BE2C (cell line): ENCODE measurements around the gene GPBAR1.
A peak's percentile ranks its signal among the peaks of the same experiment; 100 is the strongest.

Experiments
- DNase-seq: peaks from one replicate; pipeline ENCODE4 v3.0.0-alpha.2; 2020
- H3K27me3 ChIP-seq: fragments of 250-450 bp; sonication (Bioruptor Pico); 2 replicates; pipeline ENCODE4 v1.5.1; 2020; ENCODE audit warnings: mild to moderate bottlenecking
- H3K36me3 ChIP-seq: fragments of 250-450 bp; sonication (Bioruptor Pico); 2 replicates; pipeline ENCODE4 v1.5.1; 2020; ENCODE audit warnings: mild to moderate bottlenecking
- H3K4me1 ChIP-seq: fragments of 250-450 bp; sonication (Bioruptor Pico); 2 replicates; pipeline ENCODE4 v1.5.1; 2020
- H3K4me3 ChIP-seq: 2 replicates; pipeline ENCODE4 v1.5.1; 2011; ENCODE audit warnings: low read depth, low read length
- H3K9me3 ChIP-seq: fragments of 250-450 bp; sonication (Bioruptor Pico); 2 replicates; pipeline ENCODE4 v1.5.1; 2020
- CTCF ChIP-seq: IDR thresholded peaks from 2 replicates; pipeline ENCODE4 v1.5.1; 2012; ENCODE audit warnings: mild to moderate bottlenecking, low read depth, low read length

Gene GPBAR1

GRCh38 chr2:218262631-218263586, 2.1 kb downstream of the GPBAR1 start:
- Histone ChIP-seq H3K36me3 (peaks cover 14% of the 10 kb centered on the region), H3K9me3 (no peaks in the 10 kb centered on the region), H3K4me1 (peaks cover 45% of the 10 kb centered on the region), H3K4me3 (peak overlapping the region; percentile 35; the same call in 1 of the 2 replicates), H3K27me3 (no peaks in the 10 kb centered on the region)
- peak; percentile 80 for DNase-seq
- no peak for TF ChIP-seq CTCF

GRCh38 chr2:218263817-218264641, 3.2 kb downstream of the GPBAR1 start:
- H3K27me3 ChIP-seq, result no peaks in the 10 kb centered on the region
- H3K4me1 ChIP-seq, result peaks cover 38% of the 10 kb centered on the region
- H3K4me3 ChIP-seq, result no peak overlapping the region
- peaks cover 14% of the 10 kb centered on the region for H3K36me3 ChIP-seq
- no peak for DNase-seq
- no peaks in the 10 kb centered on the region for H3K9me3 ChIP-seq
- peak; percentile 29 for TF ChIP-seq CTCF

- DNase-seq, result no peak
- Histone ChIP-seq H3K9me3 (no peaks in the 10 kb centered on the region), H3K36me3 (peaks cover 14% of the 10 kb centered on the region), H3K27me3 (no peaks in the 10 kb centered on the region), H3K4me1 (peaks cover 31% of the 10 kb centered on the region), H3K4me3 (no peak overlapping the region)
- TF ChIP-seq CTCF, result no peak
Observed at GRCh38 chr2:218264773-218265561, 4.2 kb downstream of the GPBAR1 start.

GRCh38 chr2:218265626-218266025, 4.8 kb downstream of the GPBAR1 start:
- Histone ChIP-seq H3K4me3 (no peak overlapping the region), H3K9me3 (no peaks in the 10 kb centered on the region), H3K27me3 (no peaks in the 10 kb centered on the region), H3K4me1 (peaks cover 25% of the 10 kb centered on the region), H3K36me3 (peaks cover 14% of the 10 kb centered on the region)
- no peak for TF ChIP-seq CTCF
- DNase-seq, result no peak

GRCh38 chr2:218266316-218266979, 5.6 kb downstream of the GPBAR1 start:
- H3K4me1 ChIP-seq, result peaks cover 18% of the 10 kb centered on the region
- no peak for TF ChIP-seq CTCF
- peaks cover 14% of the 10 kb centered on the region for H3K36me3 ChIP-seq
- no peaks in the 10 kb centered on the region for H3K27me3 ChIP-seq
- H3K4me3 ChIP-seq, result no peak overlapping the region
- no peak for DNase-seq
- H3K9me3 ChIP-seq, result no peaks in the 10 kb centered on the region
